Measurements from ENCODE around the gene CTAGE15. TPM values are rescaled to one million over a fixed set of nuclear protein-coding genes. Genes with fewer than 3 reads are reported as not detected.
"Not testable (repeated sequence)": the region's sequence is repeated elsewhere in the genome, so short reads cannot be mapped to it uniquely, and the experiment has no call there.

CTAGE15 gene
- total RNA-seq (not detected in 2 replicates), polyA plus RNA-seq (0.03 TPM in 1 of 2 replicates, not detected in the other), polyA minus RNA-seq (0.17 and 0.21 TPM in 2 replicates)
- 0.49 TPM for total RNA-seq (2013)

DNA sequence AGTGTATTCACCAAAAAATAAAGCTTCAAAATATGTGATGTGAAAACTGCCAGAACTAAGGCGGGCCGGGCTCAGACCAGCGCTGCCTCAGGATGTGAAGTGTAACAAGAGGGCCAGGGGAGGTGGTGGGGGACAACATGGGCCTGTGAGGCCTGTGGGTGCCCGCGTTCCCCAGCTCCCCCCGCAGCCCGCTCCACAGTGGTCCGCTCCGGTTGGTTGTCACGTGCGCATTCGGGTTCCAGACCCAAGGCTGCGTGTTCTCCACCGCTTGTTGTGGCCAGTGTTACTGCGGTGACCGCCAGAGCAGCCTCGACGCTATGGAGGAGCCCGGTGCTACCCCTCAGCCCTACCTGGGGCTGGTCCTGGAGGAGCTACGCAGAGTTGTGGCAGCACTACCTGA is at the start of gene CTAGE15:
TSS of gene CTAGE15 (plus strand) at position 301 of the 400 bp plus-strand sequence. CDS start at position 318, 17 bp downstream.
- H3K27me3 Mint-ChIP-seq; H3K9ac ChIP-seq (ENCODE audit: low read length); H3K27me3 ChIP-seq (replicated peaks in 1 of 4; ENCODE audit: control extremely low read depth in 1 of 4, control insufficient read depth in 3 of 4, insufficient read depth in 4 of 4, low read length in 3 of 4); DNase-seq; H2AFZ ChIP-seq (ENCODE audit: insufficient read depth, low read depth, low read length, poor library complexity, severe bottlenecking); H3K36me3 ChIP-seq (replicated peaks in 1 of 2; ENCODE audit: control extremely low read depth in 1 of 2, control insufficient read depth in 1 of 2, extremely low read depth in 1 of 2, insufficient read depth in 2 of 2, low read length in 1 of 2); H3K27ac Mint-ChIP-seq; intact Hi-C loops (cut with micrococcal nuclease); H3K4me1 Mint-ChIP-seq; ATAC-seq (ENCODE audit: low read depth); H3K9me3 ChIP-seq (ENCODE audit: control extremely low read depth in 1 of 3, control insufficient read depth in 2 of 3, insufficient read depth in 1 of 3, low read length in 2 of 3); CTCF ChIA-PET; H3K27ac ChIP-seq (ENCODE audit: low read length in 2 of 2); H3K4me3 ChIP-seq (ENCODE audit: control extremely low read depth in 1 of 5, extremely low read depth in 1 of 5, insufficient read depth in 1 of 5, low read depth in 2 of 5, low read length in 4 of 5); H3K4me1 ChIP-seq (ENCODE audit: control insufficient read depth in 2 of 2, insufficient read depth in 2 of 2, low read length in 2 of 2); H3K9me3 Mint-ChIP-seq (ENCODE audit: insufficient read depth); H3K4me2 ChIP-seq (replicated peaks; ENCODE audit: low read depth, low read length, poor library complexity, severe bottlenecking); H3K79me2 ChIP-seq (ENCODE audit: control insufficient read depth, insufficient read depth, low read length); H4K20me1 ChIP-seq (ENCODE audit: control insufficient read depth, insufficient read depth, low read length, poor library complexity, severe bottlenecking); POLR2A ChIA-PET; H3K4me3 Mint-ChIP-seq: not testable (repeated sequence)
- WGBS (ENCODE audit: insufficient coverage): no CpG with 5 or more reads among the region's 20 CpGs

DNA sequence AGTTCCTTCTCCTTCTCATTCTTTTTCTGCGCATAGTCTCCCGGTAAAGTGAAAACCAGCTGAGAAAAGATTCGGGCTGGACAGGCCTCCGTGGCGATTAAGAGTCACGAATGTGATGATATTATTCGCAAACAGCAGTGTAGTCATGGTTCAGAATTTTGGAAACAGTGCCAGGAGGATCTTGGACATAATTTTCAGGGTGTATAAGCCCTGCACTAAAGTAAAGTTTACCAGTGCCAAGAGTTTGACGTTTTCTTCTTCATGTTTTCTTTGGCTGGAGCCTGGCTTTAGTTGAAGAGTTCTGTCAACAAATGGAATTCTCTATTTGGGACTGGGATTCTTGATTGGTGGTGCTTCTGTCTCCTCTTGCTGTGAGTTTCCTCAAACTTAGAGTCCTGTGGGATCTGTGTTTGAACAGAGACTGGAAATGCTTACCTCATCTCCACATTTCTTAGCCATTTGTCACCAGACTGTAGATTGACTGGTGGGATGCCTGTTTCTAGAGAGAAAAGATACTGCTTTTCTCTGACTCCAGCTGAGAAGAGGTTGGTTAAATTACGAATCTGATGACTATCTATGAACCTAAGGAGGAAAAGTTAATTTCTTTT is 49.2 kb upstream of the CTAGE15 start:
- POLR2A ChIA-PET; H3K9me3 Mint-ChIP-seq (ENCODE audit: insufficient read depth); H3K27me3 ChIP-seq (replicated peaks in 1 of 4; ENCODE audit: control extremely low read depth in 1 of 4, control insufficient read depth in 3 of 4, insufficient read depth in 4 of 4, low read length in 3 of 4); H3K9me3 ChIP-seq (ENCODE audit: control extremely low read depth in 1 of 3, control insufficient read depth in 2 of 3, insufficient read depth in 1 of 3, low read length in 2 of 3); H3K4me3 ChIP-seq (ENCODE audit: control extremely low read depth in 1 of 5, extremely low read depth in 1 of 5, insufficient read depth in 1 of 5, low read depth in 2 of 5, low read length in 4 of 5); H3K79me2 ChIP-seq (ENCODE audit: control insufficient read depth, insufficient read depth, low read length); H3K4me1 Mint-ChIP-seq; ATAC-seq (ENCODE audit: low read depth); CTCF ChIA-PET; H3K4me1 ChIP-seq (ENCODE audit: control insufficient read depth in 2 of 2, insufficient read depth in 2 of 2, low read length in 2 of 2); H3K27ac Mint-ChIP-seq; intact Hi-C loops (cut with micrococcal nuclease); H3K9ac ChIP-seq (ENCODE audit: low read length); H2AFZ ChIP-seq (ENCODE audit: insufficient read depth, low read depth, low read length, poor library complexity, severe bottlenecking); H3K4me3 Mint-ChIP-seq; H3K36me3 ChIP-seq (replicated peaks in 1 of 2; ENCODE audit: control extremely low read depth in 1 of 2, control insufficient read depth in 1 of 2, extremely low read depth in 1 of 2, insufficient read depth in 2 of 2, low read length in 1 of 2); H4K20me1 ChIP-seq (ENCODE audit: control insufficient read depth, insufficient read depth, low read length, poor library complexity, severe bottlenecking); H3K4me2 ChIP-seq (replicated peaks; ENCODE audit: low read depth, low read length, poor library complexity, severe bottlenecking); DNase-seq; H3K27ac ChIP-seq (ENCODE audit: low read length in 2 of 2): not testable (repeated sequence)
- WGBS (ENCODE audit: insufficient coverage): no CpG with 5 or more reads among the region's 9 CpGs
- peaks cover 17% of the 10 kb centered on the region for H3K27me3 Mint-ChIP-seq

GRCh38 chr7:143531169-143531926 is 40.3 kb upstream of the CTAGE15 start:
- H3K4me2 ChIP-seq (replicated peaks; ENCODE audit: low read depth, low read length, poor library complexity, severe bottlenecking); H2AFZ ChIP-seq (ENCODE audit: insufficient read depth, low read depth, low read length, poor library complexity, severe bottlenecking); DNase-seq; H3K79me2 ChIP-seq (ENCODE audit: control insufficient read depth, insufficient read depth, low read length); H3K27ac Mint-ChIP-seq; intact Hi-C loops (cut with micrococcal nuclease); H3K4me1 Mint-ChIP-seq; H3K36me3 ChIP-seq (replicated peaks in 1 of 2; ENCODE audit: control extremely low read depth in 1 of 2, control insufficient read depth in 1 of 2, extremely low read depth in 1 of 2, insufficient read depth in 2 of 2, low read length in 1 of 2); H3K9me3 Mint-ChIP-seq (ENCODE audit: insufficient read depth); ATAC-seq (ENCODE audit: low read depth); H3K4me1 ChIP-seq (ENCODE audit: control insufficient read depth in 2 of 2, insufficient read depth in 2 of 2, low read length in 2 of 2); H3K9me3 ChIP-seq (ENCODE audit: control extremely low read depth in 1 of 3, control insufficient read depth in 2 of 3, insufficient read depth in 1 of 3, low read length in 2 of 3); CTCF ChIA-PET; H3K4me3 Mint-ChIP-seq; H3K4me3 ChIP-seq (ENCODE audit: control extremely low read depth in 1 of 5, extremely low read depth in 1 of 5, insufficient read depth in 1 of 5, low read depth in 2 of 5, low read length in 4 of 5); H3K27ac ChIP-seq (ENCODE audit: low read length in 2 of 2); H3K27me3 ChIP-seq (replicated peaks in 1 of 4; ENCODE audit: control extremely low read depth in 1 of 4, control insufficient read depth in 3 of 4, insufficient read depth in 4 of 4, low read length in 3 of 4); H3K27me3 Mint-ChIP-seq; H4K20me1 ChIP-seq (ENCODE audit: control insufficient read depth, insufficient read depth, low read length, poor library complexity, severe bottlenecking); H3K9ac ChIP-seq (ENCODE audit: low read length); POLR2A ChIA-PET: not testable (repeated sequence)
- WGBS (ENCODE audit: insufficient coverage): no CpG with 5 or more reads among the region's 6 CpGs

DNA sequence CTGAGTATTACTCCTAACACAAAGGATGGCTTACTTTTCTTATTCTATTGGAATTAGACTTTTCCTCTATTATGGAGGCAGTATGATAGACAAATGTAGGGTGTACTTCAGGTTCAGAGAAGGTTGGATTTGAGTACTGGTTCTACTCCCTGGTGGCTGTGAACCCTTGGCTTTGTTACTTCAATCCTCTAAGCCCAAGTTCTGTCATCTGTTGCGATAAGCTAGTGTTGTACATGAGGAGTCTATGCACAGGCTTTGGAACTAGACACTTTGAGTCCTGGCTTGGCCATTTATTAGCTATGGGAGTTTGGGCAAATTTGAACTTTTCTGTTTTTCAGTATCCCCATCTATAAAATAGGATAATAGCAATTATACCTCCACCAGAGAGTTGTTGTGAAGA is 39.7 kb upstream of the CTAGE15 start:
- H3K4me2 ChIP-seq (replicated peaks; ENCODE audit: low read depth, low read length, poor library complexity, severe bottlenecking); H3K4me1 ChIP-seq (ENCODE audit: control insufficient read depth in 2 of 2, insufficient read depth in 2 of 2, low read length in 2 of 2); H3K27ac ChIP-seq (ENCODE audit: low read length in 2 of 2); H3K27ac Mint-ChIP-seq; H3K36me3 ChIP-seq (replicated peaks in 1 of 2; ENCODE audit: control extremely low read depth in 1 of 2, control insufficient read depth in 1 of 2, extremely low read depth in 1 of 2, insufficient read depth in 2 of 2, low read length in 1 of 2); H3K4me1 Mint-ChIP-seq; CTCF ChIA-PET; H3K27me3 Mint-ChIP-seq; DNase-seq; ATAC-seq (ENCODE audit: low read depth); H3K27me3 ChIP-seq (replicated peaks in 1 of 4; ENCODE audit: control extremely low read depth in 1 of 4, control insufficient read depth in 3 of 4, insufficient read depth in 4 of 4, low read length in 3 of 4); intact Hi-C loops (cut with micrococcal nuclease); H3K4me3 ChIP-seq (ENCODE audit: control extremely low read depth in 1 of 5, extremely low read depth in 1 of 5, insufficient read depth in 1 of 5, low read depth in 2 of 5, low read length in 4 of 5); H3K79me2 ChIP-seq (ENCODE audit: control insufficient read depth, insufficient read depth, low read length); H3K9ac ChIP-seq (ENCODE audit: low read length); H3K9me3 ChIP-seq (ENCODE audit: control extremely low read depth in 1 of 3, control insufficient read depth in 2 of 3, insufficient read depth in 1 of 3, low read length in 2 of 3); H2AFZ ChIP-seq (ENCODE audit: insufficient read depth, low read depth, low read length, poor library complexity, severe bottlenecking); H3K4me3 Mint-ChIP-seq; H3K9me3 Mint-ChIP-seq (ENCODE audit: insufficient read depth); H4K20me1 ChIP-seq (ENCODE audit: control insufficient read depth, insufficient read depth, low read length, poor library complexity, severe bottlenecking); POLR2A ChIA-PET: not testable (repeated sequence)
- no CpG with 5 or more reads among the region's 1 CpG for WGBS (ENCODE audit: insufficient coverage)
